CD4-positive, alpha-beta memory T cell (primary cell): ENCODE measurements around the gene SIRT3. TPM values are rescaled to one million over a fixed set of nuclear protein-coding genes. Genes with fewer than 3 reads are reported as not detected.

Source experiments
- CTCF ChIA-PET: fragments of 350-600 bp; sonication (Branson Sonifier 250); formaldehyde crosslinking; loops from one replicate; lab custom pipeline; 2021; ENCODE audit warnings: inconsistent platforms; ENCODE audit not compliant: partially characterized antibody; lab: Charles Lee
- POLR2A ChIA-PET: fragments of 350-600 bp; sonication (Branson Sonifier 250); formaldehyde crosslinking; loops from one replicate; lab custom pipeline; 2021; ENCODE audit not compliant: partially characterized antibody; lab: Charles Lee
- DNase-seq, 5 donors: peaks; one replicate each; pipeline versions ENCODE4 v3.0.0 to v3.0.0-alpha.2; 2020 to 2022; ENCODE audit warnings: mixed read lengths in 1 of 5
- H3K27ac ChIP-seq: one replicate; pipeline ENCODE4 v1.7.0; 2013; ENCODE audit warnings: low read depth, low read length
- H3K27me3 ChIP-seq: 2 replicates; pipeline ENCODE4 v1.7.0; 2013; ENCODE audit warnings: mild to moderate bottlenecking, low read length, moderate library complexity; ENCODE audit not compliant: insufficient read depth
- H3K36me3 ChIP-seq: 2 replicates; pipeline ENCODE4 v1.7.0; 2013; ENCODE audit warnings: mild to moderate bottlenecking, low read length, moderate library complexity; ENCODE audit not compliant: insufficient read depth
- H3K4me1 ChIP-seq: 2 replicates; pipeline ENCODE4 v1.7.0; 2013; ENCODE audit warnings: mild to moderate bottlenecking, low read length, moderate library complexity; ENCODE audit not compliant: insufficient read depth
- H3K4me3 ChIP-seq, 2 donors: one replicate each; pipeline ENCODE4 v1.7.0; 2013; ENCODE audit warnings: low read length in 2 of 2, mild to moderate bottlenecking in 1 of 2
- H3K9me3 ChIP-seq, 2 donors: one replicate each; pipeline ENCODE4 v1.7.0; 2013; ENCODE audit warnings: low read length in 2 of 2, control low read depth in 1 of 2; ENCODE audit not compliant: control insufficient read depth in 1 of 2
- H3K27ac Mint-ChIP-seq, 7 donors: one replicate each; pipeline ENCODE4 v1.8.0; 2020 to 2021; ENCODE audit warnings: mixed read lengths in 7 of 7, mild to moderate bottlenecking in 6 of 7, inconsistent platforms in 3 of 7, moderate library complexity in 3 of 7
- H3K27me3 Mint-ChIP-seq, 2 donors: one replicate each; pipeline ENCODE4 v1.8.0; 2020 to 2021; ENCODE audit warnings: mixed read lengths in 2 of 2
- H3K36me3 Mint-ChIP-seq, 2 donors: one replicate each; pipeline ENCODE4 v1.8.0; 2020 to 2021; ENCODE audit warnings: mixed read lengths in 2 of 2, inconsistent platforms in 1 of 2, mild to moderate bottlenecking in 1 of 2
- H3K4me1 Mint-ChIP-seq, 4 donors: one replicate each; pipeline ENCODE4 v1.8.0; 2020 to 2021; ENCODE audit warnings: mixed read lengths in 4 of 4, mild to moderate bottlenecking in 1 of 4
- H3K4me3 Mint-ChIP-seq, 8 donors: one replicate each; pipeline ENCODE4 v1.8.0; 2020 to 2021; ENCODE audit warnings: mixed read lengths in 8 of 8, mild to moderate bottlenecking in 7 of 8, moderate library complexity in 6 of 8, inconsistent platforms in 3 of 8
- H3K9me3 Mint-ChIP-seq, 8 donors: one replicate each; pipeline ENCODE4 v1.8.0; 2020 to 2021; ENCODE audit warnings: mixed read lengths in 8 of 8, mild to moderate bottlenecking in 5 of 8, inconsistent platforms in 3 of 8, moderate library complexity in 1 of 8
- intact Hi-C: fragments of 100-400 bp; cut with micrococcal nuclease; formaldehyde crosslinking; loops from one replicate; pipeline ENCODE4 v1.15.1; 2023
- polyA plus RNA-seq, 2 donors: library from polyadenylated mRNA; unstranded; fragments of 300-500 nt; fragmentation: Illumina TruSeq; gene quantifications; one replicate each; pipeline ENCODE4 v1.2.3, GENCODE V29; 2021
- total RNA-seq, 2 experiments: library from RNA; stranded (reverse); gene quantifications; one replicate each; pipeline ENCODE4 v1.2.3, GENCODE V29; 2021

Gene SIRT3
- total and polyA plus RNA-seq, 4 experiments from 2014 or later, result 11.2 to 30.7 (median 19.0) TPM

DNA sequence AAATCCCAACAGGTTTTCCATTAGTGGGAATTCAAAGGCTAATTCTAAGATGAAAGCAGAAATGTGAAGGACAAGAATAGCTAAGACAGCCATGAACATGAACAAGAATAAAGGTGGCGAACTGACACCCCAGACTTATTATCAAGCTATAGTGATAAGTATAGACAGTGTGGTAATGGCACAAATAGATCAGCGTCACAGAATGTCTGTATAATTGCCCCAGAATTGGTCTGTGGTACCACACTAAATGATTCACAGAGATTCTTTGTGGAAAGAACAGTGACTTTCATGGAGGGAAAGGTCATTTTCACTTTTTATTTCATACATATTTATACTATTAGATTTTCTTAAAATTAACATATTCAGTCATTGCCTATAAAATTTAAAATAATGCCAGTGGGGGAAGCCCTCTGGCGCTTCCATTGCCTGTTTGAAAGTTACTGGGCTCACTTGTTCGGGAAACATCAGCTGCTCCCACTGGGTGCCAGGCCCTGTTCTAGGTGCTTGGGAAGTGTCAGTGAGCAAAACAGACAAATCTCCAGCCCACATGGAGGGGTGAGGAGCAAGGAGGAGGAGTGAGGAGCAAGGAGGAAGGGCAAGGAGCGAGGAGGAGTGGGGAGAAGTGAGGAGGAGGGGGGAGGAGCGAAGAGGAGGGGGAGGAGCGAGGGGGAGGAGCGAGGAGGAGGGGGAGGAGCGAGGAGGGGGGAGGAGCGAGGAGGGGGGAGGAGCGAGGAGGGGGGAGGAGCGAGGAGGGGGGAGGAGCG lies 30.7 kb upstream of the SIRT3 start:
- Histone ChIP-seq H3K9me3 (no peaks in the 10 kb centered on the region), H3K4me1 (peaks cover 25% of the 10 kb centered on the region), H3K27ac (peak overlapping the region; percentile 21), H3K4me3 (no peak overlapping the region), H3K27me3 (no peaks in the 10 kb centered on the region), H3K36me3 (no peaks in the 10 kb centered on the region)
- H3K27me3 Mint-ChIP-seq, result no peaks in the 10 kb centered on the region
- intact Hi-C loops, result loop anchor here (1.0 to 5.0 kb wide), 4 partner anchors 40 to 430 kb away; partner anchors contain the start of genes BET1L, DEAF1, IFITM2 and RIC8A
- H3K9me3 Mint-ChIP-seq, result peaks cover 0 to 4% (median 0%) of the 10 kb centered on the region in 8 donors
- H3K27ac Mint-ChIP-seq, result peak overlapping the region; percentile 91 to 97 (median 93)
- peaks cover 20 to 34% (median 27%) of the 10 kb centered on the region in 4 donors for H3K4me1 Mint-ChIP-seq
- CTCF ChIA-PET, result interaction anchor here (0.9 to 4.6 kb wide), 8 partner anchors 14 to 182 kb away, joined by 3 to 50 read pairs (median 16); no protein-coding TSS in a partner anchor
- POLR2A ChIA-PET, result interaction anchor here (0.7 to 12.0 kb wide), 21 partner anchors 9 to 269 kb away, joined by 3 to 549 read pairs (median 7); partner anchors contain the start of genes BET1L, IFITM1, NLRP6 and PGGHG
- DNase-seq, result peak in 4 of 5 donors; percentile 38 to 72 (median 48)
- peak overlapping the region; percentile 65 to 89 (median 75) for H3K4me3 Mint-ChIP-seq
- peaks cover 0 to 1% of the 10 kb centered on the region in 2 donors for H3K36me3 Mint-ChIP-seq

DNA sequence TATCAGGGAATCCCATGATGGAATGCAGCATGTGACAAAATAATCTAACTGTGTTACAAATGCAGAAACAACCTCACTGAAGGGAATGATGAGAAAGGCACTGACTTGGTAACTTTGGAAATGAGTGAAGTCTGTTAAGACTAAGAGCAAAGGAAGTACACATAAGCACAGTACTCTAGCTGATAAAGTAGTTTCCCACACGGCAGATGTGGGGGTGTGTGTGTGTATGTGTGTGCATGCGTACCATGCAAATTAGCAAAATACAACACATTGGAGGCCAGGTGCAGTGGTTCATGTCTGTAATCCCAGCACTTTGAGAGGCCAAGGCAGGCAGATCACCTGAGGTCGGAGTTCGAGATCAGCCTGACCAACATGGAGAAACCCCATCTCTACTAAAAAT lies 25.5 kb upstream of the SIRT3 start:
- Mint-ChIP-seq H3K9me3 (peaks cover 0 to 4% (median 0%) of the 10 kb centered on the region in 8 donors), H3K27me3 (peaks cover 0 to 2% of the 10 kb centered on the region in 2 donors), H3K27ac (peak overlapping the region in 1 of 7 donors; percentile 41), H3K4me1 (peaks cover 0 to 2% (median 2%) of the 10 kb centered on the region in 4 donors), H3K4me3 (no peak overlapping the region), H3K36me3 (no peaks in the 10 kb centered on the region)
- Histone ChIP-seq H3K4me3 (no peak overlapping the region), H3K27ac (no peak overlapping the region), H3K27me3 (no peaks in the 10 kb centered on the region), H3K9me3 (no peaks in the 10 kb centered on the region), H3K4me1 (no peaks in the 10 kb centered on the region), H3K36me3 (no peaks in the 10 kb centered on the region)
- ChIA-PET POLR2A (interaction anchor here (0.8 kb wide), 1 partner anchor 25 kb away, joined by 3 read pairs; the partner anchor contains the start of gene PSMD13), CTCF (interaction anchor here (1.3 to 3.0 kb wide), 2 partner anchors 11 to 103 kb away, joined by 3 to 19 read pairs; no protein-coding TSS in a partner anchor)
- intact Hi-C loops, result no loop called here
- no peak for DNase-seq

DNA sequence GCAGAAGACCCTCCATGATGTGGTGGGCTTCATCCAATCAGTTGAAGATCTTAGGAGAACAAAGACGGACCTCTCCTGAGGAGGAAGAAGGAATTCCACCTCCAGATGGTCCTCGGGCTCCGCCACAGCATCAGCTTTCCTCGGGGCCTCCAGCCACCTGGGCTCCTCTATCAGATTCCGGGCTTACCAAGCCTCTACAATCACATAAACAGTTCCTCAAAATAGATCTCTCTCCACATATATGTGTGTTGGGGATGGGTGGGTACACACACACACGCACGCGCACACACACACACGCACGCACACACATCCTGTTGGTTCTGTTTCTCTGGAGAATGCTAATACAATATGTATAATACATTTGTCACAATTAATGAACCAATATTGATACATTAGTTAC lies 23.3 kb upstream of the SIRT3 start:
- Histone ChIP-seq H3K4me3 (no peak overlapping the region), H3K36me3 (no peaks in the 10 kb centered on the region), H3K4me1 (no peaks in the 10 kb centered on the region), H3K9me3 (no peaks in the 10 kb centered on the region), H3K27me3 (no peaks in the 10 kb centered on the region), H3K27ac (no peak overlapping the region)
- peaks cover 0 to 2% (median 0%) of the 10 kb centered on the region in 8 donors for H3K9me3 Mint-ChIP-seq
- POLR2A ChIA-PET, result interaction anchor here (1.3 to 1.4 kb wide), 2 partner anchors 9 to 19 kb away, joined by 3 read pairs; no protein-coding TSS in a partner anchor
- H3K4me3 Mint-ChIP-seq, result no peak overlapping the region
- intact Hi-C loops, result no loop called here
- no peak for DNase-seq
- no peaks in the 10 kb centered on the region for H3K4me1 Mint-ChIP-seq
- H3K27me3 Mint-ChIP-seq, result peaks cover 0 to 2% of the 10 kb centered on the region in 2 donors
- CTCF ChIA-PET, result interaction anchor here (3.0 kb wide), 1 partner anchor 9 kb away, joined by 19 read pairs; no protein-coding TSS in a partner anchor
- H3K36me3 Mint-ChIP-seq, result no peaks in the 10 kb centered on the region
- no peak overlapping the region for H3K27ac Mint-ChIP-seq

DNA sequence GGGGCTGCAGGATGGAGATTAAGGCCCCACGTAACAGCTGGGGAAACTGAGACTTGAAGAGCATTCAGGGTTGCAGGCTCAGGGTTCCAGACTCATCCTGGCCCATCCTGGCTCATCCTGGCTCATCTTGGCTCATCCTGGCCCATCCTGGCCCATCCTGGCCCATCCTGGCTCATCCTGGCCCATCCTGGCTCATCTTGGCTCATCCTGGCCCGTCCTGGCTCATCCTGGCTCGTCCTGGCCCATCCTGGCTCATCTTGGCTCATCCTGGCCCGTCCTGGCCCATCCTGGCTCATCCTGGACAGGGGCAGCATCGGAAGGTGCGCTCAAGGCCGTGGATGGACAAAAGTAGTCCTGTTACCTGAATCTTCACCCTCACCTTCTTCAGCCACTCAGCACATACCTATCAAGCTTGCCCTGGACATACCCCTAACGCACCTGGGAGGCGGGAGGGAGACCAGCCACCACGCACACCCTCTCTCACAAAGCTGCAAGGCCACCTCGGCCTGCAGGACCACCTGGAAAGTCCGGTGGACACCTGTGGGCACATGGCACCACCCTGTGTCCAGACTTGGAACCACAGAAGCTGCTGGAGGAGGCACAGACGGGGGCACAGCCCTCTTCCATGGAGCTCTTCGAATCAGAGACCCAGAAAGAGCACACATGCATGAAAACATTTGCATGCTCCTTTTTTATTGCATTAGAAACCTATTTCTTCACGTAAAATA lies 21.8 kb upstream of the SIRT3 start:
- Mint-ChIP-seq H3K27ac (peak overlapping the region in 1 of 7 donors; percentile 30), H3K27me3 (peaks cover 0 to 2% of the 10 kb centered on the region in 2 donors), H3K4me1 (no peaks in the 10 kb centered on the region), H3K4me3 (no peak overlapping the region), H3K36me3 (peaks cover 6 to 11% of the 10 kb centered on the region in 2 donors), H3K9me3 (peaks cover 0 to 2% (median 0%) of the 10 kb centered on the region in 8 donors)
- intact Hi-C loops, result no loop called here
- peaks cover 8% of the 10 kb centered on the region for H3K36me3 ChIP-seq
- POLR2A ChIA-PET, result interaction anchor here (1.4 kb wide), 2 partner anchors 8 to 10 kb away, joined by 3 to 4 read pairs; no protein-coding TSS in a partner anchor
- no peak overlapping the region for H3K27ac ChIP-seq
- H3K9me3 ChIP-seq, result no peaks in the 10 kb centered on the region
- no peak overlapping the region for H3K4me3 ChIP-seq
- CTCF ChIA-PET, result interaction anchor here (1.3 kb wide), 1 partner anchor 47 kb away, joined by 4 read pairs; no protein-coding TSS in a partner anchor
- H3K4me1 ChIP-seq, result no peaks in the 10 kb centered on the region
- no peak for DNase-seq
- no peaks in the 10 kb centered on the region for H3K27me3 ChIP-seq

DNA sequence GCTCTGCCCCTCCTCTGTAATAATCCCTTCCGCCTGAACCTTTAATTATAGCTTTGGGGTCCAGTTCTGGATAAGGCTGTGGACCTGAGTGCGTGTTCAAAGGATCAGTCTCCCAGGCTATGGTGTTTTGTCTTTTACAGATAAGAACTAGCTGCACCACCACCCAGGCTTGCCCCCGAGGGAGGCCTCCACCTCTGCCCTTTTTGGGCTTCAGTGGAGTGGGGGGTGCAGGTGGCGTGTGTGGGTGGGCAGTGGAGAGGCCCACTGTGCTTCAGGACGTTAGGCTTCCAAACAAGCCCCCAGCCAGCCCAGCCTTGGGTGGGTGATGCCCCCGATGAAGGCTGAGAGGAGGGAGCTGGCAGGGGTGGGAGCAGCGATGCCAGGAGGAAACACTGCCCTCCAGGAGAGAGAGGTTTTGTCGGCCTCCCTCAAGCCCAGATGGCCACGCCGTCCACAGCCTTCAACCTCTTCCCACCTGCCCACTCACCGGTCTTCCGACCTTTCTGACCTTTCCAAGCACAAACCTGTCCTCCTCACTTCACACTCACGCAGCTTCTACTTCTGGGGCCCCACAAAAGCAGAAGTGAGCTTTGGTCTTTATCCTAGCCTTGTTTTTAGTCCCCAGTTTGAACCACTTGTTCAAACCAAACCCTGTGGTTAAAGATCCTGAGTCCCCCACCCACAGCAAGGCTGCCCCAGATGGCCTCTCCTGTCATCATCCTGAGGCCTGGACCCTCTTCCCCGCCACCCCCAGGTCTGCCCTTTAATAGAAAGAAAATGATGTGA lies 21.0 kb upstream of the SIRT3 start:
- Mint-ChIP-seq H3K27ac (no peak overlapping the region), H3K4me3 (no peak overlapping the region), H3K4me1 (no peaks in the 10 kb centered on the region), H3K27me3 (peaks cover 0 to 2% of the 10 kb centered on the region in 2 donors), H3K9me3 (peaks cover 0 to 2% (median 0%) of the 10 kb centered on the region in 8 donors), H3K36me3 (peaks cover 12 to 19% of the 10 kb centered on the region in 2 donors)
- no peak overlapping the region for H3K27ac ChIP-seq
- intact Hi-C loops, result no loop called here
- CTCF ChIA-PET, result interaction anchor here (1.3 kb wide), 1 partner anchor 48 kb away, joined by 4 read pairs; no protein-coding TSS in a partner anchor
- no peaks in the 10 kb centered on the region for H3K27me3 ChIP-seq
- DNase-seq, result no peak
- peaks cover 16% of the 10 kb centered on the region for H3K36me3 ChIP-seq
- no peak overlapping the region for H3K4me3 ChIP-seq
- no peaks in the 10 kb centered on the region for H3K4me1 ChIP-seq
- POLR2A ChIA-PET, result interaction anchor here (1.4 kb wide), 1 partner anchor 9 kb away, joined by 4 read pairs; no protein-coding TSS in a partner anchor
- no peaks in the 10 kb centered on the region for H3K9me3 ChIP-seq

GRCh38 chr11:255816-256215 lies 19.7 kb upstream of the SIRT3 start:
- H3K27ac ChIP-seq, result no peak overlapping the region
- no peak overlapping the region for H3K4me3 ChIP-seq
- peak overlapping the region in 2 of 7 donors; percentile 24 to 25 for H3K27ac Mint-ChIP-seq
- ChIA-PET POLR2A (no interaction called here), CTCF (interaction anchor here (1.1 kb wide), 1 partner anchor 24 kb away, joined by 3 read pairs; no protein-coding TSS in a partner anchor)
- no peak for DNase-seq
- no peak overlapping the region for H3K4me3 Mint-ChIP-seq
- no peaks in the 10 kb centered on the region for H3K9me3 ChIP-seq
- H3K4me1 ChIP-seq, result peaks cover 4% of the 10 kb centered on the region
- H3K27me3 ChIP-seq, result no peaks in the 10 kb centered on the region
- H3K9me3 Mint-ChIP-seq, result peaks cover 0 to 2% (median 0%) of the 10 kb centered on the region in 8 donors
- peaks cover 23 to 30% of the 10 kb centered on the region in 2 donors for H3K36me3 Mint-ChIP-seq
- peaks cover 23% of the 10 kb centered on the region for H3K36me3 ChIP-seq
- peaks cover 3 to 5% (median 4%) of the 10 kb centered on the region in 4 donors for H3K4me1 Mint-ChIP-seq
- peaks cover 0 to 2% of the 10 kb centered on the region in 2 donors for H3K27me3 Mint-ChIP-seq
- intact Hi-C loops, result no loop called here
